Prostate gland (tissue), 2 donors: ENCODE measurements around the gene FGFRL1. TPM values are rescaled to one million over a fixed set of nuclear protein-coding genes. Genes with fewer than 3 reads are reported as not detected.

Experiments
- DNase-seq: peaks from one replicate; pipeline ENCODE4 v3.0.0-alpha.2; 2019; ENCODE audit warnings: low spot score
- H3K27ac ChIP-seq, 2 donors: fragments of 200-600 bp; sonication (generic); 2 replicates each; pipeline ENCODE4 v1.5.1; 2017 to 2019
- H3K27me3 ChIP-seq: fragments of 200-600 bp; sonication (generic); replicated peaks from 2 replicates; pipeline ENCODE4 v1.5.1; 2019; ENCODE audit not compliant: insufficient read depth
- H3K36me3 ChIP-seq, 2 donors: fragments of 200-600 bp; sonication (generic); 1 replicate in 1 of 2; 2 replicates in 1 of 2; pipeline versions ENCODE4 v1.5.1 to v1.8.1; 2017 to 2019
- H3K4me1 ChIP-seq: fragments of 200-600 bp; sonication (generic); replicated peaks from 2 replicates; pipeline ENCODE4 v1.5.1; 2019
- H3K4me3 ChIP-seq, 2 donors: fragments of 200-600 bp; sonication (generic); 2 replicates each; pipeline ENCODE4 v1.5.1; 2017 to 2019
- H3K9me3 ChIP-seq: fragments of 200-600 bp; sonication (generic); 2 replicates; pipeline ENCODE4 v1.5.1; 2017
- POLR2A ChIP-seq: fragments of 450-650 bp; IDR thresholded peaks from one replicate; pipeline ENCODE4 v1.6.1; 2016; ENCODE audit warnings: antibody characterized with exemption, mild to moderate bottlenecking
- POLR2AphosphoS5 ChIP-seq: sonication (generic); formaldehyde crosslinking; IDR thresholded peaks from one replicate; pipeline ENCODE4 v1.6.1; 2017; ENCODE audit warnings: antibody characterized with exemption
- WGBS: methylation state at CpG from one replicate; pipeline ENCODE4 v1.1.5; 2018; 5-methylcytosine and 5-hydroxymethylcytosine counted together
- intact Hi-C: fragments of 100-400 bp; cut with DNase I; formaldehyde crosslinking; loops from one replicate; pipeline ENCODE4 v1.14.2; 2022
- total RNA-seq, 2 donors: library from RNA; depleted of rRNA; stranded (reverse); fragments of >200 nt; gene quantifications; one replicate each; pipeline ENCODE4 v1.1.0, GENCODE V29; 2016
- TF ChIP-seq, protein P1 (sequence below), 4 experiments: fragments of 200-600 bp in 2 of 4; fragments of 450-650 bp in 2 of 4; sonication (generic) in 2 of 4; IDR thresholded peaks; 1 replicate in 3 of 4; 2 replicates in 1 of 4; pipeline ENCODE4 v1.5.1; 2016 to 2019; ENCODE audit warnings: antibody characterized with exemption in 4 of 4, mild to moderate bottlenecking in 2 of 4, moderate library complexity in 2 of 4

The FGFRL1 gene
- total RNA-seq, 2 donors from 2014 or later = 26.6 to 29.4 TPM

DNA sequence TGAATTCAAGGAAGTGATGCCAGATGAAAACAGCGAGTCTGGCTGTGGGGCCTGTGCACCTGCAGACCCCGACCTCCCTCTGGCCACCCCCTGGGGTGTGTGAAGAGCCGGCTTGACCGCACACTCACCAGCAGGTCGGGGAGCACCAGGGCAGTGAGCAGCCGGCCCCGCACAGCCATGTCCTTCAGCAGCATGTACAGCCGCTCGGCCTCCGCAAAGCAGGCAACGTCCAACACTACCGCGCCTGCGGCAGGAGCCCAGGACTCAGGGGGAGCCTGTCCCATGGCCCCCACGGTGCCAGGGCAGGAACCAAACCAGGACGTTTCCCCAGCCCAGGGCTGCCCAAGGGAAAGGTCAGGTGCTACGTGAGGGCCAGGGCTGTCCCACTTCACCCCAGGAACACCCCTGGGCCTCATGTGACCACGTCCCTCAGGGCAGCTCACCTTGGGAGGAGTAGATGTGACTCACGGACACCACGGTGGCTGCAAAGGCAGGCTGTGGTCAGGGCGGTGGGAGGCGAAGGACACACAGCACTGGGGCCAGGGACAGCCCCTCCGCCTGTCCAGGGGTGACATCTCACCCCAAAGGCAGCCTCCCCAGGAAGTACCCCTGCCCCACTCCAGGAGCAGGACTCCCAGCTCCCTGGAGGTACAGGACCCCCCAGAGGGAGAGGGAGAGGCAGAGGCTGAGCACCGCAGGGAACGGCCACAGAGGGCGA lies 46.2 kb upstream of the FGFRL1 start:
- Histone ChIP-seq H3K9me3 (no peaks in the 10 kb centered on the region), H3K4me3 (no peak overlapping the region), H3K27me3 (no peaks in the 10 kb centered on the region), H3K36me3 (peaks cover 0 to 4% of the 10 kb centered on the region in 2 donors), H3K4me1 (no peaks in the 10 kb centered on the region), H3K27ac (no peak overlapping the region)
- TF ChIP-seq, protein P1, sequence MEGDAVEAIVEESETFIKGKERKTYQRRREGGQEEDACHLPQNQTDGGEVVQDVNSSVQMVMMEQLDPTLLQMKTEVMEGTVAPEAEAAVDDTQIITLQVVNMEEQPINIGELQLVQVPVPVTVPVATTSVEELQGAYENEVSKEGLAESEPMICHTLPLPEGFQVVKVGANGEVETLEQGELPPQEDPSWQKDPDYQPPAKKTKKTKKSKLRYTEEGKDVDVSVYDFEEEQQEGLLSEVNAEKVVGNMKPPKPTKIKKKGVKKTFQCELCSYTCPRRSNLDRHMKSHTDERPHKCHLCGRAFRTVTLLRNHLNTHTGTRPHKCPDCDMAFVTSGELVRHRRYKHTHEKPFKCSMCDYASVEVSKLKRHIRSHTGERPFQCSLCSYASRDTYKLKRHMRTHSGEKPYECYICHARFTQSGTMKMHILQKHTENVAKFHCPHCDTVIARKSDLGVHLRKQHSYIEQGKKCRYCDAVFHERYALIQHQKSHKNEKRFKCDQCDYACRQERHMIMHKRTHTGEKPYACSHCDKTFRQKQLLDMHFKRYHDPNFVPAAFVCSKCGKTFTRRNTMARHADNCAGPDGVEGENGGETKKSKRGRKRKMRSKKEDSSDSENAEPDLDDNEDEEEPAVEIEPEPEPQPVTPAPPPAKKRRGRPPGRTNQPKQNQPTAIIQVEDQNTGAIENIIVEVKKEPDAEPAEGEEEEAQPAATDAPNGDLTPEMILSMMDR (IDR thresholded peaks at IDR 0.05) = no peak
- no peak for TF ChIP-seq POLR2A
- no peak for TF ChIP-seq POLR2AphosphoS5
- 94% methylated on average over 25 of the region's 26 CpGs for WGBS
- intact Hi-C loops = no loop called here
- DNase-seq = no peak

DNA sequence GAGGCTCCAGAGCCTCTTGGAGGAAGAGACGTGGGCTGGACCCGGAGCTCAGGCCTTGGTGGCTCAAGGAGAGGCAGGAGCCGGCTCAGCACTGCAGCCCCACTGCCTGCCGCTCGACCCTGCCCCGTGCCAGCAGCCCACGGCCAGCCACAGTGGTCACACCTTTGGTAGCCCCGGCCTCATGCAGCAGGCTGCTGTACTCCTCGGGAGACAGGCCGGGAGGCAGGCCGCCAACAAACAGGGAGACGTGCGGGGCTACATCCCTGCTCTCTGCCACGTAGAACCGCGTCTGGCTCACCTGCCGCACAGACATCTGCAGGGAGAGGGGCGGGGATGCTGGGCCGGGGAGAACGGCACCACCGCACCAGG lies 45.7 kb upstream of the FGFRL1 start:
- no peaks in the 10 kb centered on the region for H3K27me3 ChIP-seq
- WGBS = 96% methylated on average over 14 of the region's 21 CpGs
- intact Hi-C loops = no loop called here

DNA sequence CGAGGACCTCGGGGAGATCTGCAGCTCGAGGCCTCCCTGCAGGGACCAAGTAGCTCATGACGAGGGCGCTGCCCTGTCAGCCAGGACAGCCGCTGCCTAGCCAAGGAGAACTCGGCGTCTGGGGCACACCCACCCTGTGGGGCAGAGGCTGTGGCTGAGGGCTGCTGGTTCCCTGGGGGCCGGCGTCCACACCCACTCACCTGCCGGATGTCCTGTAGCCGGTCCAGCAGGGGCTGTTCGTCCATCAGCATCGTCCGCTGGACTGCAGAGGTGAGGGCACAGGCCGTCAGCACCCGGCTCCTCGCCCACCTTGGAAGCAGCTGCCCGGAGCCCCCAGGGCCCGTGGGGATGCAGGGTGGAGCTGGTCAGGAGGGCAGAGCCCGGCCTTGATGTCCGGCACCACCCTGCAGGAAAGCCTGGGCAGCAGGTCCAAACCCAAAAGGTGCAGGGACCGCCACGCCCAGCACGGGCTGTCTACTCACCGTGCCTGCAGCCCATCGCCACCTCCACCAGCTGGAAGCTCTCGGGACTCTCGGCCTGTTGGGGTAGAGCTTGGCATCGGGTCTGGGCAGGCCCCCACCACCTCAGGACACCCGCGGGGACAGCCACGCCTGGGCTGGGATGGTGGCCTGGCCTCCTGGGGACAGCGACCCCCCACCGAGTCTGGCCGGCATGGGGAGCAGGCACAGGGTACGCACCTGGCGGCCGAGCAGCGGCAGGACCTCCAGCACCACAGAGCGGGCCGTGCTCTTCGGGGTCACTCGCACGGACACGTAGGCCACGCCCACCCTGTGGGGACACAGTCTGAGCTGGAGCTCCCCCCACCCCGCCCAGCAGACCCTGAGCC lies 44.9 kb upstream of the FGFRL1 start:
- Histone ChIP-seq H3K27me3 (no peaks in the 10 kb centered on the region), H3K36me3 (peaks cover 0 to 4% of the 10 kb centered on the region in 2 donors), H3K9me3 (no peaks in the 10 kb centered on the region), H3K4me1 (no peaks in the 10 kb centered on the region), H3K4me3 (no peak overlapping the region), H3K27ac (no peak overlapping the region)
- WGBS = 89% methylated on average over 35 of the region's 48 CpGs
- DNase-seq = no peak
- intact Hi-C loops = no loop called here
- TF ChIP-seq POLR2A (no peak), POLR2AphosphoS5 (no peak)
- TF ChIP-seq, protein P1 (IDR thresholded peaks at IDR 0.05) = no peak

More for the DNA sequence above, 45.7 kb upstream of the FGFRL1 start:
- Histone ChIP-seq H3K4me3 (no peak overlapping the region), H3K27ac (no peak overlapping the region), H3K4me1 (no peaks in the 10 kb centered on the region), H3K9me3 (no peaks in the 10 kb centered on the region), H3K36me3 (peaks cover 0 to 4% of the 10 kb centered on the region in 2 donors)
- DNase-seq = no peak
- TF ChIP-seq POLR2A = no peak
- TF ChIP-seq, protein P1 (IDR thresholded peaks at IDR 0.05) = no peak

DNA sequence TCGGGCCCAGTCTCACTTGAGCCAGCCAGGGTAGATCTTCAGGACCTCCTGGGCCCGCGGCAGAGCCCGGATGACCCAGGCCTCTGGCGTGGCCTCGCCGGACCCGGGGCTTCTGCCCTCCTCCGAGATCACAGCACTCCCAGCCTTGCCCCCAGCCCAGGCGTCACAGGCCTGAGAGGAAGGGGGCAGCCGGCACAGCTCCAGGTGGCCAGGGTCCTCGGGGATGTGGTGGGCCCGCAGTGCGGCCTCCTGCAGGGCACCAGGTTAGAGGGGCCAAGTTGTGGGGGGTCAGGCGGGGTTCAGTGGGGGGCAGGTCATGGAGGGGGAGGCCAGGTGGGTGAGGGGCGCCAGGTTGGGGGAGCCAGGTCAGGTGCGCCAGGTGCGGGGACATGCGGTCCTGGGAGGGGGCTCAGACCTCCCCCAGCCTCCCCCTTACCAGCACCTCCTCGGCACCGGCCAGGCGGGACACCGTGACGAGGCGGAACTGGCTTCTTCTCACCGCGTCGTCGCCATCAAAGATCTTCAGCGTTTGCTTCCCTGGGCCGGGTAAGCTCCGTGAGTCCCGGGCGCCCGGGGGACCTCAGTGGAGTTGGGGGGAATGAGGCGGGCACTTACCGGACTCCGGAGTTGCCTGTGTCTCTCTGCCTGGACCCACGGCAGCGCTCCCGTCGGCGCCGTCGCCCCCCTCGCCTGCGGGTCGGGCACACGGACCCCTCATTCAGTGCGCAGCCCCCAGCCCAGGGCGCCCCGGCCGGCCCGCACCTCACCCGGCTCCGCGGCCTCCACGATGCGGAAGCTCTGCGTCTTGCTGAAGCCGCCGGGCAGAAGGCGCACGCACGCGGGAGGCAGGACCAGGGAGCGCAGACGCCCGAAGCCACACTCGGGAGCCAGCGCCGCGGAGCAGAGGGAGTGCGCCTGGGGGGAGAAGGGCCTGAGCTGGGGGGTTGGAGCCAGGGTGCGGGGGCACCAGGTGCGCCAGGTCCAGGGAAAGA lies 44.0 kb upstream of the FGFRL1 start:
- WGBS = 44% methylated on average over 48 of the region's 76 CpGs
- H3K27me3 ChIP-seq = no peaks in the 10 kb centered on the region
- DNase-seq = no peak
- H3K27ac ChIP-seq = no peak overlapping the region
- H3K4me3 ChIP-seq = peak overlapping the region in 1 of 2 donors; percentile 8
- TF ChIP-seq POLR2A = no peak
- no peak for TF ChIP-seq POLR2AphosphoS5
- TF ChIP-seq, protein P1 (IDR thresholded peaks at IDR 0.05) = no peak
- peaks cover 0 to 4% of the 10 kb centered on the region in 2 donors for H3K36me3 ChIP-seq
- H3K4me1 ChIP-seq = peaks cover 7% of the 10 kb centered on the region
- H3K9me3 ChIP-seq = no peaks in the 10 kb centered on the region
- intact Hi-C loops = no loop called here
